H9 (cell line): ENCODE data around the gene DPYSL3. TPM values are rescaled to one million over a fixed set of nuclear protein-coding genes. Genes with fewer than 3 reads are reported as not detected.
A peak's percentile ranks its signal among the peaks of the same experiment; 100 is the strongest.

Source experiments
- DNase-seq: peaks from one replicate; pipeline ENCODE4 v3.0.0-alpha.2; 2017
- H2AFZ ChIP-seq: one replicate; pipeline ENCODE4 v1.6.1; 2013; ENCODE audit warnings: mild to moderate bottlenecking, low read length, control low read depth, moderate library complexity
- H2AK5ac ChIP-seq: 2 replicates; pipeline ENCODE4 v1.6.1; 2013; ENCODE audit warnings: low read length, control low read depth, mixed read lengths; ENCODE audit not compliant: insufficient read length
- H2BK120ac ChIP-seq: one replicate; pipeline ENCODE4 v1.6.1; 2013; ENCODE audit warnings: low read depth, mild to moderate bottlenecking, low read length, control low read depth, inconsistent platforms; ENCODE audit not compliant: poor library complexity, severe bottlenecking
- H2BK12ac ChIP-seq: 2 replicates; pipeline ENCODE4 v1.6.1; 2013; ENCODE audit warnings: low read length, control low read depth, mixed read lengths, low read depth; ENCODE audit not compliant: insufficient read length
- H2BK15ac ChIP-seq: 2 replicates; pipeline ENCODE4 v1.6.1; 2013; ENCODE audit warnings: low read depth, low read length, control low read depth
- H2BK20ac ChIP-seq: one replicate; pipeline ENCODE4 v1.6.1; 2013; ENCODE audit warnings: low read depth, mild to moderate bottlenecking, low read length, control low read depth, inconsistent platforms; ENCODE audit not compliant: poor library complexity, severe bottlenecking
- H2BK5ac ChIP-seq: 2 replicates; pipeline ENCODE4 v1.6.1; 2013; ENCODE audit warnings: low read length, control low read depth, mixed read lengths; ENCODE audit not compliant: insufficient read length
- H3K14ac ChIP-seq: 2 replicates; pipeline ENCODE4 v1.6.1; 2013; ENCODE audit warnings: low read length, control low read depth; ENCODE audit not compliant: insufficient read depth
- H3K18ac ChIP-seq: 2 replicates; pipeline ENCODE4 v1.6.1; 2013; ENCODE audit warnings: low read depth, mild to moderate bottlenecking, mixed read lengths, low read length, control low read depth; ENCODE audit not compliant: insufficient read length
- H3K23ac ChIP-seq: 2 replicates; pipeline ENCODE4 v1.6.1; 2013; ENCODE audit warnings: low read length, control low read depth, mixed read lengths, low read depth; ENCODE audit not compliant: insufficient read length
- H3K23me2 ChIP-seq: 2 replicates; pipeline ENCODE4 v1.6.1; 2013; ENCODE audit warnings: low read depth, mild to moderate bottlenecking, mixed read lengths, low read length, control low read depth; ENCODE audit not compliant: insufficient read length, poor library complexity, severe bottlenecking
- H3K27ac ChIP-seq: 2 replicates; pipeline ENCODE4 v1.5.1; 2013; ENCODE audit warnings: low read length, control low read depth, mixed read lengths, low read depth; ENCODE audit not compliant: insufficient read length
- H3K27me3 ChIP-seq: 2 replicates; pipeline ENCODE4 v1.6.1; 2013; ENCODE audit warnings: low read length, control low read depth, inconsistent platforms; ENCODE audit not compliant: insufficient read depth
- H3K4ac ChIP-seq: 2 replicates; pipeline ENCODE4 v1.6.1; 2013; ENCODE audit warnings: low read depth, mild to moderate bottlenecking, control low read depth, inconsistent platforms, low read length, moderate library complexity
- H3K4me1 ChIP-seq: 2 replicates; pipeline ENCODE4 v1.6.1; 2013; ENCODE audit warnings: low read length, control low read depth, inconsistent platforms; ENCODE audit not compliant: insufficient read depth
- H3K4me2 ChIP-seq: 2 replicates; pipeline ENCODE4 v1.6.1; 2013; ENCODE audit warnings: low read length, control low read depth, mixed read lengths; ENCODE audit not compliant: insufficient read length, insufficient read depth
- H3K56ac ChIP-seq: 2 replicates; pipeline ENCODE4 v1.6.1; 2013; ENCODE audit warnings: low read depth, mild to moderate bottlenecking, mixed read lengths, low read length, control low read depth; ENCODE audit not compliant: insufficient read length
- H3K79me1 ChIP-seq: 2 replicates; pipeline ENCODE4 v1.6.1; 2013; ENCODE audit warnings: low read depth, mild to moderate bottlenecking, moderate library complexity, low read length, control low read depth, inconsistent platforms; ENCODE audit not compliant: insufficient read depth, poor library complexity, severe bottlenecking
- H3K79me2 ChIP-seq: 2 replicates; pipeline ENCODE4 v1.6.1; 2013; ENCODE audit warnings: low read length, control low read depth, inconsistent platforms; ENCODE audit not compliant: insufficient read depth
- H3K9ac ChIP-seq: 2 replicates; pipeline ENCODE4 v1.6.1; 2013; ENCODE audit warnings: low read length, control low read depth, mixed read lengths; ENCODE audit not compliant: insufficient read length; ENCODE audit errors: extremely low read depth
- H3K9me3 ChIP-seq: one replicate; pipeline ENCODE4 v1.6.1; 2013; ENCODE audit warnings: low read depth, low read length, inconsistent platforms; ENCODE audit not compliant: control insufficient read depth
- H3T11ph ChIP-seq: one replicate; pipeline ENCODE4 v1.6.1; 2013; ENCODE audit warnings: mild to moderate bottlenecking, low read length, control low read depth, inconsistent platforms
- H4K20me1 ChIP-seq: one replicate; pipeline ENCODE4 v1.6.1; 2013; ENCODE audit not compliant: control insufficient read depth, insufficient read length, insufficient read depth
- H4K5ac ChIP-seq: 2 replicates; pipeline ENCODE4 v1.6.1; 2013; ENCODE audit warnings: low read depth, mild to moderate bottlenecking, mixed read lengths, low read length, control low read depth; ENCODE audit not compliant: insufficient read length
- H4K8ac ChIP-seq: replicated peaks from 2 replicates; pipeline ENCODE4 v1.6.1; 2013; ENCODE audit warnings: low read length, control low read depth, mixed read lengths, low read depth; ENCODE audit not compliant: insufficient read length
- H4K91ac ChIP-seq: 2 replicates; pipeline ENCODE4 v1.6.1; 2013; ENCODE audit warnings: low read depth, mild to moderate bottlenecking, moderate library complexity, mixed read lengths, low read length, control low read depth; ENCODE audit not compliant: insufficient read length
- H3K27ac Mint-ChIP-seq, 3 experiments: 2 replicates in 2 of 3; 3 replicates in 1 of 3; pipeline ENCODE4 v1.8.0; 2020 to 2021; ENCODE audit warnings: mixed read lengths in 3 of 3, mild to moderate bottlenecking in 1 of 3, moderate library complexity in 1 of 3
- H3K27me3 Mint-ChIP-seq: 2 replicates; pipeline ENCODE4 v1.8.0; 2021; ENCODE audit warnings: low read depth, mild to moderate bottlenecking, moderate library complexity, mixed read lengths
- H3K36me3 Mint-ChIP-seq, 3 experiments: 2 replicates in 2 of 3; 3 replicates in 1 of 3; pipeline ENCODE4 v1.8.0; 2020 to 2021; ENCODE audit warnings: low read depth in 3 of 3, mixed read lengths in 3 of 3; ENCODE audit not compliant: insufficient read depth in 1 of 3
- H3K4me1 Mint-ChIP-seq, 2 experiments: 2 replicates each; pipeline ENCODE4 v1.8.0; 2020; ENCODE audit warnings: mixed read lengths in 2 of 2
- H3K4me3 Mint-ChIP-seq, 2 experiments: 2 replicates in 1 of 2; 3 replicates in 1 of 2; pipeline ENCODE4 v1.8.0; 2020 to 2021; ENCODE audit warnings: mild to moderate bottlenecking in 2 of 2, mixed read lengths in 2 of 2, moderate library complexity in 1 of 2
- H3K9me3 Mint-ChIP-seq, 2 experiments: 2 replicates in 1 of 2; 3 replicates in 1 of 2; pipeline ENCODE4 v1.8.0; 2020; ENCODE audit warnings: mild to moderate bottlenecking in 2 of 2, mixed read lengths in 2 of 2, moderate library complexity in 1 of 2
- CTCF ChIP-seq: fragments of 200-600 bp; sonication (generic); conservative IDR thresholded peaks from 3 replicates; pipeline ENCODE4 v1.8.0; 2021; ENCODE audit warnings: antibody characterized with exemption, mild to moderate bottlenecking
- WGBS: extraction: QIAGEN DNeasy Blood & Tissue Kit; methylation state at CpG from one replicate; pipeline ENCODE4 v1.1.7; 2013; ENCODE audit warnings: missing lambda C conversion rate, low lambda C conversion rate, mixed read lengths; ENCODE audit not compliant: insufficient read length; ENCODE audit errors: extremely low coverage; 5-methylcytosine and 5-hydroxymethylcytosine counted together
- total RNA-seq: library from RNA; stranded (reverse); gene quantifications from 2 replicates; pipeline ENCODE4 v1.2.1, GENCODE V29; 2021

Gene DPYSL3
- total RNA-seq, 1 experiment from 2014 or later: 515 TPM

- H3K18ac ChIP-seq: no peak overlapping the region
- Mint-ChIP-seq H3K36me3 (peaks cover 42 to 74% (median 68%) of the 10 kb centered on the region in 3 experiments), H3K4me3 (no peak overlapping the region), H3K27ac (peak overlapping the region in 1 of 3 experiments; percentile 6; a peak in 1 of 7 replicates), H3K4me1 (peaks cover 36 to 39% of the 10 kb centered on the region in 2 experiments), H3K9me3 (no peaks in the 10 kb centered on the region), H3K27me3 (no peaks in the 10 kb centered on the region)
- H3K27ac ChIP-seq: no peak overlapping the region
- H3K23ac ChIP-seq: no peak overlapping the region
- H2BK5ac ChIP-seq: no peak overlapping the region
- H2AFZ ChIP-seq: no peak overlapping the region
- no peak overlapping the region for H3K56ac ChIP-seq
- no peaks in the 10 kb centered on the region for H4K20me1 ChIP-seq
- TF ChIP-seq CTCF: no peak
- no peak overlapping the region for H3K4me2 ChIP-seq
- H4K91ac ChIP-seq: no peak overlapping the region
- H3K23me2 ChIP-seq: no peaks in the 10 kb centered on the region
- whole genome bisulfite sequencing: no CpG with 5 or more reads among the region's 1 CpG
- no peak for DNase-seq
- no peak overlapping the region for H3K14ac ChIP-seq
- H2BK20ac ChIP-seq: no peak overlapping the region
- H3K27me3 ChIP-seq: no peaks in the 10 kb centered on the region
- no peak overlapping the region for H2AK5ac ChIP-seq
- H3K79me2 ChIP-seq: peaks cover 49% of the 10 kb centered on the region
- no peak overlapping the region for H3K9ac ChIP-seq
- H3K4me1 ChIP-seq: peaks cover 8% of the 10 kb centered on the region; the same call in 1 of the 2 replicates
- no peak overlapping the region for H2BK120ac ChIP-seq
- H2BK15ac ChIP-seq: no peak overlapping the region
- H3K9me3 ChIP-seq: no peaks in the 10 kb centered on the region
- H4K5ac ChIP-seq: no peak overlapping the region
- H3K4ac ChIP-seq: no peak overlapping the region
- H3T11ph ChIP-seq: no peak overlapping the region
- H3K79me1 ChIP-seq: peaks cover 14% of the 10 kb centered on the region
- H4K8ac ChIP-seq: no peak overlapping the region
- no peak overlapping the region for H2BK12ac ChIP-seq
These were observed 82.1 kb downstream of the DPYSL3 start for GRCh38 chr5:147427521-147428401.
